ENCODE data around the gene DMBT1.

DNA sequence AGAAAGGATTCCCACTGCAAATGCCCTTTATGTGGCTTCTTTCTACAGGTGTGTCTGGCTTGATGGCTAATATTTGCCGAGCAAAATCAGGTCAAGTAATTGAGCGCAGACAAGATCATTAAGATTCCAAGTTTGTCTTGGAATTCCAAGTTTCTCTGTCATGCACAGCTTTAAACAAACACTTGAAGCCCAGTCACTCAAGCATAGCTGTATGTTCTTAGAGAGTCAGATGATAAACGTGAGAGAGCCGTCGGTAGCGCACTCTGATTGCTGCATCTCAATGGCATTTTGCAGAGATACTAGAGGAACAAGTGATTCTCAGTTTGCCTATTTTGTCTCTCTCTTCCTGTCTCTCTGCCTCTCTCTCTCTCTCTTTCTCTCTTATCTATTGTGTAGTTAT is 658 bp downstream of the DMBT1 start:
- TF ChIP-seq, protein P1, sequence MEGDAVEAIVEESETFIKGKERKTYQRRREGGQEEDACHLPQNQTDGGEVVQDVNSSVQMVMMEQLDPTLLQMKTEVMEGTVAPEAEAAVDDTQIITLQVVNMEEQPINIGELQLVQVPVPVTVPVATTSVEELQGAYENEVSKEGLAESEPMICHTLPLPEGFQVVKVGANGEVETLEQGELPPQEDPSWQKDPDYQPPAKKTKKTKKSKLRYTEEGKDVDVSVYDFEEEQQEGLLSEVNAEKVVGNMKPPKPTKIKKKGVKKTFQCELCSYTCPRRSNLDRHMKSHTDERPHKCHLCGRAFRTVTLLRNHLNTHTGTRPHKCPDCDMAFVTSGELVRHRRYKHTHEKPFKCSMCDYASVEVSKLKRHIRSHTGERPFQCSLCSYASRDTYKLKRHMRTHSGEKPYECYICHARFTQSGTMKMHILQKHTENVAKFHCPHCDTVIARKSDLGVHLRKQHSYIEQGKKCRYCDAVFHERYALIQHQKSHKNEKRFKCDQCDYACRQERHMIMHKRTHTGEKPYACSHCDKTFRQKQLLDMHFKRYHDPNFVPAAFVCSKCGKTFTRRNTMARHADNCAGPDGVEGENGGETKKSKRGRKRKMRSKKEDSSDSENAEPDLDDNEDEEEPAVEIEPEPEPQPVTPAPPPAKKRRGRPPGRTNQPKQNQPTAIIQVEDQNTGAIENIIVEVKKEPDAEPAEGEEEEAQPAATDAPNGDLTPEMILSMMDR (conservative IDR thresholded peaks at IDR 0.05; ENCODE audit: low read length), result no peak
- no peak for TF ChIP-seq EZH2phosphoT487 (IDR thresholded peaks at IDR 0.05; ENCODE audit: borderline replicate concordance, low read depth, low read length)

Measured in OCI-LY7 (cell line).